NCI-H2107 (cell line): ENCODE data around the gene ALKBH8.
A peak's percentile ranks its signal among the peaks of the same experiment; 100 is the strongest.
"Not testable (repeated sequence)": the region's sequence is repeated elsewhere in the genome, so short reads cannot be mapped to it uniquely, and the experiment has no call there.

Experiments
- DNase-seq: peaks from one replicate; lab custom pipeline; 2025; lab: John Stamatoyannopoulos, UW

Gene ALKBH8

GRCh38 chr11:107565219-107565937 lies at the start of gene ALKBH8:
Gene ALKBH8, minus strand, starts transcription at chr11:107565735. Its CDS starts 4,842 bp downstream, at chr11:107560893.
- DNase-seq, result peak; percentile 19

- DNase-seq, result no peak
Observed at GRCh38 chr11:107612445-107612844, 46.9 kb upstream of the ALKBH8 start.

DNA sequence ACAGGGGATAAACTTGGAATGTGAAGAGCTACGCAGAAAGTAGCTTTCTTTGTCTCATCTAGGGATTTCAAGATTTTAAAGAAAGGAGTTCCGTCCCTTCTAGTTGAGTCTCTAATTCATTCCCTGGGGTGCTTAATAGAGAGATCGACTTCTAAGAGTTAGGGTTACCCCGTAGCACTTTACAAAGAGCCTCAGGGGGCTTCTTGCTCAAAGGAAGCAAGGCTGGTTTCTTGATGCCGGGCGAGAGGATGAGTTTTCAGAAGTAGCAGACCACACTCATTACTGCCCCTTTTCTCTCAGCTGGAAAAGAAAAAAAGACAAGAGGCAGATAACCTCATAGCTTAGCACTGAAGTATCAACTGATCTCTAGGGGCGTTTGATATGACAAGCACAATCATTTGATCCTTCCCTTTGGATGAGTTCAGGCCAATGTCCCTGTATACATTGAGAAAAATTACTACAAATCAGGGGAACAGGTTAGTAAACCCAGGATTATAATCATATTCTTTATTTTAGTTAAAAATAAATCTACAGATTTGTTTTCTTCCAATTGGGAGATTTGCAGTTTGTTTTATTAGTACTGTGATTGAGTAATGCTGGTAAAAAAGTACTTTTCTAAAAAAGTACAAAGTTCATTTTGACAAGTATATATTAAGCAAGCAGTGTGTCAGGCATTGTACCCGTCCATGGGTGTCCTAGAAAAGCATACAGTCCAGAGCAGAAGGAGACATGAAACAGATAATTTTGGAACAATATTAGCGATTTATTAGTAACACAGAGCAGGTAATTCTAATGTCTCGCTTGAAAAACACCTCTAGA lies 44.1 kb upstream of the ALKBH8 start:
- no peak for DNase-seq

DNA sequence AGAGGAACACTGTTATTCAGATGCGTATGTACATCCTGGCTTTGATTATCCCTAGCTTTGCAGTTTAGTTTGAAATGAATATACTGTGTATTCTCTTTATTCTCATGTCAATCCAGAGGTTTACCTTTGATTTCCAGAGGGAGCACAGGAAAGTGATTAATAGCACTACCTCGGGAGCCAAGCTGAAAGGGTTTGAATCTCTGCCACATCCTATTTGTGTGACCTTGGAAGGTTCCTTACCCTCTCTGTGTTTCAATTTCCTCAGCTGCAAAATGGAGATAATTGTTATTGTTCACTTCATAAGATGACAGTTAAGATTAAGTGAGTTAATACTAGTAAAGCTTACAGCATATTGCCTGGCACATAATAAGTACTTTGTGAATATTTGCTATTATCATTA lies 43.3 kb upstream of the ALKBH8 start:
- DNase-seq, result no peak

GRCh38 chr11:107606141-107606540 lies 40.6 kb upstream of the ALKBH8 start:
- no peak for DNase-seq

GRCh38 chr11:107605061-107606006 lies 39.8 kb upstream of the ALKBH8 start:
- no peak for DNase-seq

DNA sequence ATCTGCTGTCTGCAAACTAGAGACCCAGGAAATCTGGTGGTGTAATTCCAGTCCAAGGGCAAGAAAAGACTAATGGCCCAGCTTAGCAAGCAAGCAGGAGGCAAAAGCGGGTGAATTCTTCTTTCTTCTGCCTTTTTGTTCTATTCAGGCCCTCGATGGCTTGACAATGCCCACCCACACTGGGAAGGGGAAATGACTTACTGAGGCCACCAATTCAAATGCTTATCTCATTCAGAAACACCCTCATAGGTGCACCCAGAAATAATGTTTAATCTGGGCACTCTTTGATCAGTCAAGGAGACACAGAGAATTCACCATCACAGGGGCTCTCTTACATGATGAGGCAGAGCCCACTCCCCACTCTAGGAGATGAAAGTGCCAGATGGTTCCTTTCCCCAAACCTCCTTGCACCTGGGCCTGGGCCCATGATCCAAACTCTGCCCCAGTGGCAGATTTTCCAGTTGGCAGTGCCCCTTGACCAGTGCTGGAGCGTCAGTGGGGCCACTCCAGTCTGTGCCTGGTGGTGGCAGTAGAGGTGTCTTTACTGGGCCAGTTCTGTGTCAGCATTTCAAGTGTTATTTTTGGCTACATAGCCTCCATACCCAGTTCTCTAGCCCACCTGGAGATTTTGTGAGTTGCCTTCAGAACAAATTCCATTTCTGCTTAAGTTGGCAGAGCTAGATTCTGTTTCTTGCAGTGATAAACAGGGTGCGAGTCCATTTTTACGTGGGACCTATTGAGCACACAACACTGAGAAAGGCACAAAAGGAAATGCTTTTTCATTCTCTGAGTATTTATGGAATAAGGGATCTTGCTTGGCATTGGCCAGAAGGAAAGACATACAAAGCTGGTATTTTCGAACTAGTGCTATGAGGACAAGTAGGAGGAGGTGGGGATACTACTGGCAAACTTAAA lies 32.9 kb upstream of the ALKBH8 start:
- DNase-seq, result no peak

DNA sequence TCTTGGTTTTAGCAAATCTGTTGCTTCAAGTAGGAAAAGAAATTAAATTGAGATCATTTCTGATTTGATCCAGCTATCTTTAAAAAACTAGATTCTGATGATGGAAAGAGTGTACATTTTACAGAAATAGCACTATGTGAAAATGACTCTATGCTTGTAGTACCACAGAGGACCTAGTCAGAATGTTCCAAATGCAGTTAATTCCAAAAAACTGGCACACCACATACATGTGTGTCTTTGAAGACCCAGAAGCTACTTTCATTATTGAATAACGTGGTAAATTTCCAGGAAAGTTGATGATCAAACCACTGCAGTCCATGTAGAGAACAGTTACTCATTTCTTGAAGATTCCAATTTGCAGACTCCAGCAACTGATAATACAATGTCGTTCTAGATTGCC lies 29.2 kb upstream of the ALKBH8 start:
- no peak for DNase-seq

GRCh38 chr11:107593951-107594350 lies 28.4 kb upstream of the ALKBH8 start:
- no peak for DNase-seq

DNA sequence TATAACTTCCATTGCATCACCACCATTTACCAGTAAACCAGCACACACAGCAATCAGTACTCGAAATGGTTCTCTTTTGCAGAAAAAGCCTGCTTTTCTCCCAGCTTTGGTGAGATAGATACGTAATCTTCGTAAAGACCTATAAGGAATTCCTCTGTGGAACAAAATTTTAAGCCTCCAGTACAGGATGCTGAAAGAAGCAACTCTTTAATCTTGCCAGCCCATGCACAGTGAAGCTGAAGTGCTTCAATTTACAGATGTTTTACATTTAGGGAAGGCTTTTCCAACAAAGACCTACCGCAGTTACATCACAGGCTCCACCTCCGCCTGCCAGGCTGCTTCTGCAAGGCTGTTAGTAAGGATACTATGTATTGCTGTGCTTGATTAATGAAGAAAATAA lies 27.3 kb upstream of the ALKBH8 start:
- no peak for DNase-seq

DNA sequence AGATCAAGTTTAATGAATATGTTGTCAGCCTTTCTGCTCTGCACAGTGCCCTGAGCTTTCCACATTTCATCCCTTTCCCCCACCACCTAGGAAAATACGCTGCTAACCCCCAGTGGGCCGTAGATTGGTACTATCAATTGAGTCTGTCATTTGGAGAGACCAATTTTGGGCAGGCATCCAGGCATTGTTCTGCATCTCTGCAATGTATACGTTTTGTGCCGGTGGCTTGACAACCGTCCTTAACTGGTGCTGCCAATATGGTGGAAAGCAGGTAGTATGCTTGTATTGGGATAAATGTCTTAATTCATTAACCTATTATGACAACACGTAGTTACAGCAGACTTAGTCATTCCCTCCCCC lies 26.7 kb upstream of the ALKBH8 start:
- DNase-seq, result no peak

- DNase-seq, result no peak
Observed at GRCh38 chr11:107591378-107592230, 26.1 kb upstream of the ALKBH8 start.

GRCh38 chr11:107590460-107591377 lies 25.2 kb upstream of the ALKBH8 start, which contains the start of gene ELMOD1:
Gene ELMOD1, plus strand, starts transcription at chr11:107591147. Its CDS starts 27,043 bp downstream, at chr11:107618190.
- DNase-seq, result no peak

DNA sequence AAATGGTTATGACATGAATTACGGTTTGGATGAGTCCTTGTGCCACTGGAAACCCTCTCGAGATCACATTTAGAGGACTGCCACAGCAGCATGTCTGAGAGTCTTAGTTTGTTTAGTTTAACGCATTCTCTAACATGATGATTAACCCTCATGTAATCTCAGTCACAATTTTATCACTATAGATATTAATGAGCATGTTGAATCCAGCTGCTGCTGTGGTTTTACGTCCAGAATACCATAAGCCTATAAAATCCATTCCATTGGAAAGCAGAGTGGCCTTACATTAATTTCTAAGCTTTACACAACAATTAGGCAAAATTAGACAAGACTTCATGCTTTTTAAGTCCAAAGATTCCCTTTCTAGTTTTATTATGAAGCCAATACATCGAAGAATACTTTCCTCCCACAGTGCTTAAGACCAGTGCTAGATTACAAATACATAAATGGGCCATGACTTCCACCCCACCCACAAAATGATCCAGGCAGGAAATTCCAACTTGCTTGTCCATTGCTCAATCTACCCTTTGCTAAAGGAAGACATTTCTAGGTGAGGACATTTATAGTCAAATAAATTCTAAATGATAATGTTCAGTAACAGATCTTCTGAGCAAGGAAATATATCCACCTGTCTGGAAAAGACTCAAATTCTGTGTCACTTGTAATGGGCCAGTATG lies 21.9 kb upstream of the ALKBH8 start:
- DNase-seq, result no peak

DNA sequence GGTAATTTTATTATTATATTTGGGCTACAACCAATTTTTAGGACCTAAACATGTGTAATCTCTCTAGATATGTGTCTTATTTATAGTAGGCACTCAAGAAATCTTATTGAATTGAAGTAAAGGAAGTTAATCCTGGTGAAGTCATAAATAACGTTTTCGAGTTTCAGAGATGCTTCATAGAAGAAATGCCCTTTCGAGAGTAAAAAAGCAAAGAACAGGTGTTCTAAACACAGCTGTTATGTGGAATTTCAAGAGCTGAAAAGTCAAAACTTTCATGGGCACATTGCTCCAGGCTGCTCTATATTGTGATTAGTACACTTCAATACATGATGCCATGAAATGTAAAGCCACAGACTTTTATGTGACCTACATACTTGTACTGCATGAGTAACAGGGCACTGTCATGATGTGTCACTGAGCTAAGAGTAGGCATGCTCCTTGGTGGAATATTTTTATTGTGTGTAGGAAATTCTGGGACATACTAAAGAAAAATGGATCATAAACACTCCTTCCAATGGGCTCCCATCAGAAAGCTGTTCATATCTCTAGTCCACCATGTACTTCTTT lies 18.2 kb upstream of the ALKBH8 start:
- DNase-seq, result no peak

- DNase-seq, result no peak
Observed at GRCh38 chr11:107581147-107581546, 15.6 kb upstream of the ALKBH8 start.

GRCh38 chr11:107579169-107579568 lies 13.6 kb upstream of the ALKBH8 start:
- not testable (repeated sequence) for DNase-seq

DNA sequence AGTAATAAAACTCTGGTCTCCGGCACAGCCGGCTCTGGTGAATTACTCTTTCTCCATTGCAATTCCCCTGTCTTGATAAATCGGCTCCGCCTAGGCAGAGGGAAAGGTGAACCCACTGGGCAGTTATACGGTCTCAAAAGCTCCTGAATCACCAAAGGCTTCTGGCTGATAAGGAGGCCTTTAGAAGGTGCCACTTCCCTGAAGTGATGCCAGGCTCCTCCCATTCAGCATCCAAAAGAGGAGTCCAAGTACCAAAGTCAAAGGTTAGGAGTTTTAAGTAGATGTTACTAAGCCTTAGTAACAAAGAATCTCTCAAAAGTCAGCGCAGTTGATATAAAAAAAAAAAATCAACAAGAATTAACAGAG lies 11.8 kb upstream of the ALKBH8 start:
- no peak for DNase-seq
